Measurements from ENCODE around the gene OR2F1.

The OR2F1 gene

GRCh38 chr7:143954135-143954534, 509 bp upstream of the OR2F1 start:
- no peak for DNase-seq (ENCODE audit: low spot score)

DNA sequence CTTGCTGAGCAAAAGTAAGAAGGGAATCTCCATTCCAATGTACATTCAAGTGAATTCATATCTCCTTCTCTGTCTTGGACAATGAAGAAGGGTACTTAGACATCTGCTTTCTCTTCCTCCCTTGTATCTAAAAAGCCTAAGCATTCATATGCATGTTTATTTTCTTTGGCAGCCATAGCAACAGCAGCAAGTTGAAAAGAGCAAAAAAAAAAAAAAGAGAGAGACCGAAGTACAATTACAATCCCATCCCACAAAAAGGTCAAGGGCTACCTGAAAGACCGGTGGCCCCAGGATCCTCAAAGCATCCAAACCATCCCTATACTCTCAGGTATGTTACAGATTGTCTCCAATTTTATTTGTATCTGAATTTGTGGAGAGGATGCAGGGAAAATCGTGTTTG, 4.1 kb downstream of the OR2F1 start:
- no peak for DNase-seq (ENCODE audit: low spot score)

DNA sequence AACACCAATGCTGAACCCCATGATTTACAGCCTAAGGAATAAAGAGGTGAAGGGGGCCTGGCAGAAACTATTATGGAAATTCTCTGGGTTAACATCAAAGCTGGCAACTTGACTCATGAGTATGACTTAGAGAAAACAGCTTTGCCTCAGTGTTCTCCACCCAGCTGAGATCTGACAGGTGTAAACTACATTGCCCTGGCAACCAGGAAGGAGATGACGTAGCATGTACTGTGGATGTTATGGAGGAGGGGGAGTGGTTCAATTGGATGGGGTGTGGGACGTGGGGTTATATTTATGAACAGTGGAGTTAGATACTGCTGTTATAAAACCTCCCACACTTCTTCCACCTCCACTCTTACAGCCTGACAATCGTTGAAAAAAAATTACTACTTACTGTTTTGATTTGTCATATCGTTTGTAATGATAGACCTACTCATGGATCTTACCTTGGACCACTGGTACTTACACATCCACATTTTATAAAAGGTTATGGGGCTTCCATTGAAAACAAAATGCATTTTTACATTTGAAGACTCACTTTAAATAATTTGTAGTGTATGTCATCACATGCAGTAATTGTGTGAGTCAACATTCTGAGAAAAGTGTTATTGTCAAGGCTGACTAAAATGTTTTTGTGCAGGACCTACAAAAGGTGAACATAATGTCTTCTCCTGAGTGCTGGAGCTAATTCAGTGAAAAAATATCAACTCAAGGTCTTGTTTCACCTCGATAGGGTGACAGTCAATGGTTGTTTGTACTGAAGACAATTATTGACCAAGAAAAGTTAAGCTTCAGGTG, 6.4 kb downstream of the OR2F1 start:
- peak; percentile 2 for DNase-seq (ENCODE audit: low spot score)

GRCh38 chr7:143965280-143965679, 10.6 kb downstream of the OR2F1 start:
- DNase-seq (ENCODE audit: low spot score) = no peak

DNA sequence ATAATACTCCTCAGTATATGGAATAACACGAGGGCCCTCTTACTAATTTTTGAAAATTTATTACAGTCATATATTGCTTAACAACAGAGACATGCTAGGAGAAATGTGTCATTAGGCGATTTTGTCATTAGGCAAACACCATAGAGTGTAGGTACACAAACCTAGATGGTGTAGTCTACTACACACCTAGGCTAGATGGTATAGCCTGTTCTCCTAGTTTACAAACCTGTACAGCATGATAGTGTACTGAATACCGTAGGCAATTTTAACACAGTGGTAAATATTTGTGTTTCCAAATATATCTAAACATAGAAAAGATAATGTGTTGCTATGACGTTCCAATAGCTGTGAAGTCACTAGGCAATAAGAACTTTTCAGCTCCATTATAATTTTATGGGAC, 12.8 kb downstream of the OR2F1 start:
- DNase-seq (ENCODE audit: low spot score) = no peak

- no peak for DNase-seq (ENCODE audit: low spot score)
These were observed 19.3 kb downstream of the OR2F1 start for GRCh38 chr7:143973870-143974416.

GRCh38 chr7:143974459-143974858, 19.8 kb downstream of the OR2F1 start:
- DNase-seq (ENCODE audit: low spot score) = no peak

DNA sequence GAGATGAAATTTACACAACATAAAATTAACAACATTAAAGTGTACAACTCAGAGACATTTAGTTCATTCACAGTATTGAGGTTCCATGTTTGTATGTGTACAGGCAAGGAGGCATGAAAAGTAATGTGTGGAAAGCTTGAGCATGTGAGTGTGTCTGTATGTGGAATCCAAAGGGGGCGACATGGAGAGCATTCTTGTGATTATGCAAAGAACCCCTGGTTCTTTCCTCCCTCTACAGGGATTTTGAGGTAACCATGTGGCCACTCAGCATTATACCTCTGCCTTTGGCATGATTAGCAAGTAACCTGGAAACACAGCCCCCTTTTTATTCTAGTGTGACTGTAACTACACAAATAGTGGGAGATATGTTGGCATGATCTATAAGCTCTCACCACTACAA, 21.0 kb downstream of the OR2F1 start:
- no peak for DNase-seq (ENCODE audit: low spot score)

DNA sequence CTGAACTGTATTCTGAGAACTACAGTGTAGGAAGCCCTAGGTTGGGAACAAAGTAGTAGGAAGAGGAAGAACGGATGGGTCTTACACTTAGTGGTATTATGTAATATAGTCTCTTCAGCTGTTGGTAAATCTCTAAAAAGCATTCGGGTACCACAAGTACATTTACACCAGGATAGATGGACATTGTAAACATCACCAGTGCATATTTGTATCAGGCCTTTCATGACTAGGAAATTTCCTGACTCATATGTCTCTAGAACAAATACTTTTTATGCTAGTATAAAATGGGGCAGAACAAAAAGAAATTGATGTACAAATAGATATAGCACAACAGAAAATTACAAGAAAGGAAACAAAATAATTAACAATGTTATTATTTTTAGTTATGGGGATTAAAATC, 23.9 kb downstream of the OR2F1 start:
- DNase-seq (ENCODE audit: low spot score) = no peak

- no peak for DNase-seq (ENCODE audit: low spot score)
These were observed 24.7 kb downstream of the OR2F1 start for GRCh38 chr7:143979359-143979758.

GRCh38 chr7:143979998-143980397, 25.4 kb downstream of the OR2F1 start:
- no peak for DNase-seq (ENCODE audit: low spot score)

GRCh38 chr7:143980746-143981510, 26.3 kb downstream of the OR2F1 start:
- no peak for DNase-seq (ENCODE audit: low spot score)

DNA sequence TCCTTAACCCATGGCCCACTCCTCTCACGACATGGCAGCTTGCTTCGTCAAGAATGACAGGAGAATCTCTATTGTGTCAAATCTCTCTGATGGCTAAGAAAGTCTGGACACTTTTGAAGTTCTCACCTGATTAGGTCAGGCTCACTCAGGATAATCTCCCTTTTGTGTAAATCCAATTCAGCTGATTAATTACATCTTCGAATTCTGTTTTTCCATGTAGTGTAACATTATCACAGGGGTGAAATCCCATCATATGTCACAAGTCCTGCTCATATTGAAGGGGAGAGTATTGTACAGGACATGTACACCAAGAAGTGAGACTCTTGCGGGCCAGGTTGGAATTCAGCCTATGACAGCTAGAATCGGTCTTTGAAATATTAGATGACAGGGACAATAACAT, 29.3 kb downstream of the OR2F1 start:
- no peak for DNase-seq (ENCODE audit: low spot score)

DNA sequence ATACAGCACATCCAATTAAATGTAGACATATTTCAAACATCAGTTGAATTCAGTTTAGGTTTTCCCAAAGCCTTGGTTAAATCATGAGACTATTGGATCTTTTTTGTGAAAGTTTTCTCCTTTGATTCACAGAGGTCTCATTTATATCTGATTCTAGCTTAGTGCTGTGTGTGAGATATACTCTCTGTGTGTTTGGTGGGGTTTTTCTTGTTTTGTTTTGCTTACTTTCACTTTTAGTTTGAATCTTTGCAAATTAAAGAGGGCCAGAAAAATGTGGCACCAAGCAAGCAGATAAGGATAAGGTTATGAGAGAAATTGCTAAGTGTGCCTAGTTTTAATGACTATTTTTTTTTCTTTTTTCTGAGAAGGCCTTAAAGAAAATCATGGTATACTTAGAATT, 32.9 kb downstream of the OR2F1 start:
- no peak for DNase-seq (ENCODE audit: low spot score)

DNA sequence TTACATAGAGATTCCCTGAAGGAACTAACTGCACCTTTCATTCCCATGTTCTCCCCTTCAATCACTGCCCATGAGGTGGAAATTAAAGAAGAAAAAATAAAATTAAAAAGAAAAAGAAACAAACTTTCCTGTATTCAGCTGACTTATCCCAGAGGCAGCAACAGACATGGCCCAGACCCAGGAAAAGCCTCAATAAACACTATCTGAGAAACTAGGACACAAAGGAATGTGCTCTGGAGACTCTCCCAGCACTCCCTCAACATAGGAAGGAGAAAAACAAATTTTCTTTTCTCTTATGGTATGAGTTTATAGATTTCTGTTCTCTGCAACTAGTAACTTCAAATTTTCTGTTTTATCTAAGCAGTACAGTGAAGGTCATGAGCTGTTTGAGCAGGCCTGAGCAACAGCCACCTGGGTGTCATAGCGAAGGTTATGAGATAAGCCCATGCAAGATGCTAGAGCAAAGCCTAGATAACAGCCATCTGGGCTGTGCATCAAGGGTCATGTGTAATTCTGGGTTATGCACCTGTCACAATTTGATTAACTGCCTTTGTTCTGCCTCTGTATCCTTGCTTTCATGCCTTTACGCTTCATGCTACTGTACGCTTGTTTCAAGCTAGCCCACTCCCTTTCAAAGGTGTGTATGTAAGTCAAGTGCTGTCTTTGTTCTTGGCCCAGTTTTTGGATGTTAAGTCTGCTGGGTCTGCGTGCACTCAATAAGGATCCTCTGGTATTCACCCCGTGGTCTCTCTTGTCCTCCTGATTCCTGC, 34.5 kb downstream of the OR2F1 start:
- no peak for DNase-seq (ENCODE audit: low spot score)

GRCh38 chr7:143992670-143993069, 38.0 kb downstream of the OR2F1 start:
- no peak for DNase-seq (ENCODE audit: low spot score)

DNA sequence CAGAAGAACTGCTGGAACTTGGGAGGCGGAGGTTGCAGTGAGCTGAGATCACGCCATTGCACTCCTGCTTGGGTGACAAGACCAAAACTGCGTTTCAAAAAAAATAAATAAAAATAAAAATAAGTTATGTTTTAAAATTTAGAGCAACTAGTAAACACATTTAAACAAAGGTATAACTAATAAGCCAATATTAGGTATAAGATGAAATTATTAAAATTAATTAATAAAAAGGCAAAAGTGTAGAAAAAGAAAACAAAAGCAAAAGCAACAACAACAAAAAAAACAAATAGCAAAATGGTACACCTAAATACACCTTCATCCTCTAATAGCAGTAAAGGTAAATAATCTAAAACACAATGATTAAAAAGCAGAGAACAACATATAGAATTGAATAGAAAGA, 39.3 kb downstream of the OR2F1 start:
- no peak for DNase-seq (ENCODE audit: low spot score)

GRCh38 chr7:144000020-144000419, 45.4 kb downstream of the OR2F1 start, which contains the start of gene OR6B1:
Gene OR6B1, plus strand, starts transcription at chr7:144000320. Its CDS starts 3,677 bp downstream, at chr7:144003997.
- no peak for DNase-seq (ENCODE audit: low spot score)

DNA sequence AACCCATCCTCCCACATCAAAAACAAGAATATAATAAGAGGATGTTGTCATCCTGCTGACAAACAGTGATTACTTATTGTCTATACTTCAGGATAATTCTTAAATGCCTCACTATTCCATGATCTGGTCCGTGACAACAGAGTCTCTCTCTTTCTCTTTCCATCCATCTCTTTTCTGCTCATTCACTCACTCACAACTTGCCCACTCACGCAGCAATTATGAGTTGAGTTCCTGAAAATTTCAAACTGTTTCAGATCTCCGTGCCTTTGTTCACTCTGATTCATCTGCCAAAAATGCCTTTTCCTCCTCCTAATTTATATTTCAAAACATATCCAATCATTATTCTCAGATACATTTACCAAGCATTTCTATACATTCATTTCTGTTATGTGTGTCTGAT, 46.9 kb downstream of the OR2F1 start:
- no peak for DNase-seq (ENCODE audit: low spot score)

- DNase-seq (ENCODE audit: low spot score) = no peak
These were observed 50.1 kb downstream of the OR2F1 start for GRCh38 chr7:144004703-144005102.

- DNase-seq (ENCODE audit: low spot score) = no peak
These were observed 51.5 kb downstream of the OR2F1 start for GRCh38 chr7:144006029-144006691.

DNA sequence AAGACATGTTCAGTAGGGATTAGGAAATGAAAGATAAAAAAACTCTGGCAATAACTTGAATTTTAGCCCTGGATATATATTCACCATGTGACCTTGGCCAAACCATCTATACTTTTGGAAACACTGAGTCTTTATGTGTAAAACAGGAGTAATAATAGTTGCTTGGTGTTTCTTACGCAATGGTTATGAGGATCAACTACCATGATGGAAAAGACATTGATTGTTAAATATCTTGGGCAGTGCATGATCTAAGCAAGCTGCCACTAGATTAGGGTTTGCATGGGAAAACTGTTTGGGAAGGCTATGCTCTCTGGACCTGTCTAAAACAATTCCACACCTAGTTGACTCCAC, 52.0 kb downstream of the OR2F1 start:
- DNase-seq (ENCODE audit: low spot score) = no peak

All from Ammon's horn (tissue), 1 donor.